Measurements from ENCODE around the gene NFASC.

Gene NFASC

GRCh38 chr1:204904228-204904810, 33.7 kb downstream of the NFASC start:
- no peak overlapping the region for H3K4me3 ChIP-seq (replicated peaks; ENCODE audit: low read depth, low read length)
- TF ChIP-seq, protein P1, sequence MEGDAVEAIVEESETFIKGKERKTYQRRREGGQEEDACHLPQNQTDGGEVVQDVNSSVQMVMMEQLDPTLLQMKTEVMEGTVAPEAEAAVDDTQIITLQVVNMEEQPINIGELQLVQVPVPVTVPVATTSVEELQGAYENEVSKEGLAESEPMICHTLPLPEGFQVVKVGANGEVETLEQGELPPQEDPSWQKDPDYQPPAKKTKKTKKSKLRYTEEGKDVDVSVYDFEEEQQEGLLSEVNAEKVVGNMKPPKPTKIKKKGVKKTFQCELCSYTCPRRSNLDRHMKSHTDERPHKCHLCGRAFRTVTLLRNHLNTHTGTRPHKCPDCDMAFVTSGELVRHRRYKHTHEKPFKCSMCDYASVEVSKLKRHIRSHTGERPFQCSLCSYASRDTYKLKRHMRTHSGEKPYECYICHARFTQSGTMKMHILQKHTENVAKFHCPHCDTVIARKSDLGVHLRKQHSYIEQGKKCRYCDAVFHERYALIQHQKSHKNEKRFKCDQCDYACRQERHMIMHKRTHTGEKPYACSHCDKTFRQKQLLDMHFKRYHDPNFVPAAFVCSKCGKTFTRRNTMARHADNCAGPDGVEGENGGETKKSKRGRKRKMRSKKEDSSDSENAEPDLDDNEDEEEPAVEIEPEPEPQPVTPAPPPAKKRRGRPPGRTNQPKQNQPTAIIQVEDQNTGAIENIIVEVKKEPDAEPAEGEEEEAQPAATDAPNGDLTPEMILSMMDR (IDR thresholded peaks at IDR 0.05; ENCODE audit: low read depth, low read length, missing control alignments), result no peak
- DNase-seq (ENCODE audit: extremely low read depth, low read depth), result no peak

DNA sequence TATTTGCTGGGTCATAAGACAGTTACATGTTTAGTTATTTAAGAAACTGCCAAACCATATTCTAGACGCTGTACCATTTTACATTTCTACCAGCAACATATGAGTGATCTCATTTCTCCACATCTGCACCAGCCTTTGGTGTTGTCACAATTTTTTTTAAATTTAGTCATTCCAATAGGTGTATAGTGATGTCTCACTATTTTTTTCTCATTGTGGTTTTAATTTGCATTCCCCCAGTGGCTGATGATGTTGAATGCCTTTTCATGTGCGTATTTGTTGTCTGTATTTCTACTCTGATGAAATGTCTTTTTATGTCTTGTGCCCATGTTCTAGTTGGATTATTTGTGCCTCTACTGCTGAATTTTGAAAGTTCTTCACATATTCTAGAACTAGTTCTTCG, 38.4 kb downstream of the NFASC start:
- no peak for DNase-seq (ENCODE audit: extremely low read depth, low read depth)
- TF ChIP-seq, protein P1 (IDR thresholded peaks at IDR 0.05; ENCODE audit: low read depth, low read length, missing control alignments), result no peak
- no peak overlapping the region for H3K4me3 ChIP-seq (replicated peaks; ENCODE audit: low read depth, low read length)

DNA sequence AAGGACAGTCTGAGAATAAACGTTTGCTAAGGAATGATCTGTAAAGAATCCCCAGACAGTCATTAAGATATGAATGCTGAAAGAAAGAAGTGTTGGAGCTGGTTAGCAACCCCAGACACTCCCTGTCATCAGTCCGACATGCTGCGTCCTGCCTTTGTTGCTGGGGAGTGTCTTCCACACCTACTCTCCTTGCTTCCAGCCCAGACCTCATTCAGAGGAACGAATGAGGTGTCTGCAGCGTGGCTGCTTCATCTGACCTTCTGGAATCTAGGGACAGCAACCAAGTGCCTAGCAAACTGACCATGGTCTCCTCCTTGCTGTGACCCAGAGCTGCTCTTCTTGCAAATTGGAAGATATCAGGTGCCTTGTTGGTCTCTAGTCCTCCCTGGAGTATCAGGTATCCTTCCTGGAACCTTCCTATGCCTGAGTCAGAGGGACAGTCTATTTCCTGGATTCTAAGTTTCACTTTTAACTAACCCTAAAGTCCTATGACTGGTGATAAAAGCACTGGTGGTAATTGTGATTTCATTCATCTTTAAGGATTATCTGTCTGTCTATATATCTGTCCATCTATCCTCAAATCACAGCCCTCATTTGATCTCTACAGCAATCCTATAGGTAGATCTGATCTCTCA, 45.3 kb downstream of the NFASC start:
- TF ChIP-seq, protein P1 (IDR thresholded peaks at IDR 0.05; ENCODE audit: low read depth, low read length, missing control alignments), result no peak
- no peak overlapping the region for H3K4me3 ChIP-seq (replicated peaks; ENCODE audit: low read depth, low read length)
- DNase-seq (ENCODE audit: extremely low read depth, low read depth), result no peak

DNA sequence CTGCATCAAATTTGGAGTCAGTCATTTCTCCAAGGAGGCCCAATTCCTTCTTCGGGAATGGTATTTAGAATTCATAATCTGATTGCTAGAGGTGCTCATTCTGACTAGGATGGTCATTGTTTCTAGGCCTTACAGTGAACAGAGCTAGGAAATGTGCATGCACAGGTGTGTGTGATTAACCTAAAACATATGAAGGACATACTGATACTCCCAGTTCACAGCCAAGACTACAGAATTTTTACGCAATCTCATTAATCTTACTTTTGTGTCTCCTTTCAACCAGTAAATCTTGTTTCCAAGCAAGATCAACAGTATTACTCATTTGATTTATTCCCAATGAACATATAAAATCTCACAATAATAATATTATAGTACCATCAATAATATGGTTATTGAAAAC, 47.1 kb downstream of the NFASC start:
- no peak for DNase-seq (ENCODE audit: extremely low read depth, low read depth)
- no peak overlapping the region for H3K4me3 ChIP-seq (replicated peaks; ENCODE audit: low read depth, low read length)
- TF ChIP-seq, protein P1 (IDR thresholded peaks at IDR 0.05; ENCODE audit: low read depth, low read length, missing control alignments), result no peak

- TF ChIP-seq, protein P1 (IDR thresholded peaks at IDR 0.05; ENCODE audit: low read depth, low read length, missing control alignments), result no peak
- no peak for DNase-seq (ENCODE audit: extremely low read depth, low read depth)
- no peak overlapping the region for H3K4me3 ChIP-seq (replicated peaks; ENCODE audit: low read depth, low read length)
Observed at GRCh38 chr1:204920511-204920910, 49.8 kb downstream of the NFASC start.

DNA sequence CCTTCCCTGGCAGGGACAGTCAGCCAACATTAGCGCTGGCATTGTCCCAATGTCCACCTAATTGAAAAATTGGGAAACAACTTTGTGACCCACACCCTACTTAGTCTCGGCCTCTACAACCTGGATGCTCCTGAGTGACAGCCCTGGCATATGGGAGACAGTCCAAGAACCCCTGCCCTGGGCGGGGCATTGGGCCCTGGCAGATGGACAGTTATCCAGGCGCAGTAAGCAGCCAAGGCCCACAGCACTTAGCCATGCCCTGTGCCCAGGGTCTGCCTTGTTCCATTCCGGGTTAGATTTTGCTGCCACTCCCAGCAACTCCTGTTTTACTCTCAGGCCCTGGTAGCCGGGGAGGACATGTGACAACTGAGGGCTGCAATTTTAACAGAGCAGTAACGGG, 50.3 kb downstream of the NFASC start:
- no peak for DNase-seq (ENCODE audit: extremely low read depth, low read depth)
- H3K4me3 ChIP-seq (replicated peaks; ENCODE audit: low read depth, low read length), result no peak overlapping the region
- TF ChIP-seq, protein P1 (IDR thresholded peaks at IDR 0.05; ENCODE audit: low read depth, low read length, missing control alignments), result no peak

Data from HFF-Myc (cell line).